ENCODE measurements around the gene CDK5RAP3.

CDK5RAP3 gene

GRCh38 chr17:47989700-47990099 lies 18.8 kb downstream of the CDK5RAP3 start:
- no peak overlapping the region for H3K4me3 ChIP-seq (ENCODE audit: control insufficient read depth, low read depth, low read length)
- no peak for DNase-seq (ENCODE audit: low read depth)
- TF ChIP-seq, protein P1, sequence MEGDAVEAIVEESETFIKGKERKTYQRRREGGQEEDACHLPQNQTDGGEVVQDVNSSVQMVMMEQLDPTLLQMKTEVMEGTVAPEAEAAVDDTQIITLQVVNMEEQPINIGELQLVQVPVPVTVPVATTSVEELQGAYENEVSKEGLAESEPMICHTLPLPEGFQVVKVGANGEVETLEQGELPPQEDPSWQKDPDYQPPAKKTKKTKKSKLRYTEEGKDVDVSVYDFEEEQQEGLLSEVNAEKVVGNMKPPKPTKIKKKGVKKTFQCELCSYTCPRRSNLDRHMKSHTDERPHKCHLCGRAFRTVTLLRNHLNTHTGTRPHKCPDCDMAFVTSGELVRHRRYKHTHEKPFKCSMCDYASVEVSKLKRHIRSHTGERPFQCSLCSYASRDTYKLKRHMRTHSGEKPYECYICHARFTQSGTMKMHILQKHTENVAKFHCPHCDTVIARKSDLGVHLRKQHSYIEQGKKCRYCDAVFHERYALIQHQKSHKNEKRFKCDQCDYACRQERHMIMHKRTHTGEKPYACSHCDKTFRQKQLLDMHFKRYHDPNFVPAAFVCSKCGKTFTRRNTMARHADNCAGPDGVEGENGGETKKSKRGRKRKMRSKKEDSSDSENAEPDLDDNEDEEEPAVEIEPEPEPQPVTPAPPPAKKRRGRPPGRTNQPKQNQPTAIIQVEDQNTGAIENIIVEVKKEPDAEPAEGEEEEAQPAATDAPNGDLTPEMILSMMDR (IDR thresholded peaks at IDR 0.05; ENCODE audit: control insufficient read depth, insufficient read depth, low read depth, low read length, missing control alignments), result no peak

DNA sequence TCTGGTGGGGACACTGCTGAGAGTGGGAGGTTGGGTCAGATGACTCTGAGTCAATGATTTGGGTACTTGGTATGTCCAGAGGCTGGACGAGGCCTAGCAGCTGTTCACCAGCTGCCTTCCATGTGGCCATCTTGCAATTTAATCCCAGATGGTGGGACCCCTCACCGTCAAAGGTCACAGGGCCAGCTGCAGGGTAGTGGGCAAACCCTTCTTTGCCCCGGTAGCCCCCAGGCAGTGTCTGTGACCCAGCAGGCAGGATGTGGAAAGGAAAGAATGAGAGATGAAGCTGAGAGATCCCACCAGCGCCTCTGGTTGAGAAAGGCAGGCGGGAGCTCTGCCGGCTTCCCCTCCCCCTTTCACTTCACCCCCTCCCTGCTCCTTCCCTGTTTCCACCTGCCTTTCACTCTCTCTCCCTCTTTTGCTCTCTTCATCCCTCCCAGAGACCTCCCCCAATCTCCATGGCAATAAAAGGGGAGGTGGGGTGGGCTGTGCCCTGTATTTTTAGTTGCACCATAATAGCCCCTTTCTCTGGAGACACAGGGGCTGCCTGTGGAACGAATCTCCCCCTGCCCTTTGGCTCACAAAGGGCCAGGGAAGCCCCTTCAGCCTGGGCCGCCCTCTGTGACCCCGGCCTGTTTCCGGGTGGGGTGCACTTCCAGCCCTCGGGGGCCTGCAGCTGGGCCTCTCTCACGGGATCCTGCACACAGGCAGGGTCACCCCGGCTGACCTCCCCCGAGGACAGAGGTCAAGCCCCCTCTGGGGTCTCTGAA lies 20.2 kb downstream of the CDK5RAP3 start:
- TF ChIP-seq, protein P1 (IDR thresholded peaks at IDR 0.05; ENCODE audit: control insufficient read depth, insufficient read depth, low read depth, low read length, missing control alignments), result no peak
- DNase-seq (ENCODE audit: low read depth), result no peak
- H3K4me3 ChIP-seq (ENCODE audit: control insufficient read depth, low read depth, low read length), result no peak overlapping the region

- no peak for DNase-seq (ENCODE audit: low read depth)
- no peak overlapping the region for H3K4me3 ChIP-seq (ENCODE audit: control insufficient read depth, low read depth, low read length)
- TF ChIP-seq, protein P1 (IDR thresholded peaks at IDR 0.05; ENCODE audit: control insufficient read depth, insufficient read depth, low read depth, low read length, missing control alignments), result no peak
These were observed 21.3 kb downstream of the CDK5RAP3 start for GRCh38 chr17:47992216-47992615.

- TF ChIP-seq, protein P1 (IDR thresholded peaks at IDR 0.05; ENCODE audit: control insufficient read depth, insufficient read depth, low read depth, low read length, missing control alignments), result no peak
- no peak for DNase-seq (ENCODE audit: low read depth)
- no peak overlapping the region for H3K4me3 ChIP-seq (ENCODE audit: control insufficient read depth, low read depth, low read length)
These were observed 22.2 kb downstream of the CDK5RAP3 start for GRCh38 chr17:47993031-47993564.

DNA sequence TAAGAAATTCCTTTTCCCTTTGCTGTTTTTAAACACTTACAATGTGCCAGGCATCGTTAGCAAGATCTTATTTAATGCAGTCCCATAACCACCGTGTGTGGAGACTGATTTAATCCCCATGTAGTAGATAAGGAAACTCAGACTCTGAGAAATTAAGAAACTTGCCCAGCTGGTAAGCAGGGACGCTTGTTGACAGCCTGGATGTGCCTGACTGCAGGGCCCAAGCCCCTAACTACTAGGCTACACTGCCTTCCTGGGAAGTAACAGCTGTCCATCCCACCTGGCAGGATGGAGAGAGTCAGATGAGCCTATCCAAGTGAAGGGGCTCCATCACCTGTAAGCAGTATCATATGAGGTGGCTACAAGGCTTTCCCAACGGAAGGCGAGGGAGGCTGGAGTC lies 23.1 kb downstream of the CDK5RAP3 start:
- no peak for DNase-seq (ENCODE audit: low read depth)
- TF ChIP-seq, protein P1 (IDR thresholded peaks at IDR 0.05; ENCODE audit: control insufficient read depth, insufficient read depth, low read depth, low read length, missing control alignments), result no peak
- no peak overlapping the region for H3K4me3 ChIP-seq (ENCODE audit: control insufficient read depth, low read depth, low read length)

DNA sequence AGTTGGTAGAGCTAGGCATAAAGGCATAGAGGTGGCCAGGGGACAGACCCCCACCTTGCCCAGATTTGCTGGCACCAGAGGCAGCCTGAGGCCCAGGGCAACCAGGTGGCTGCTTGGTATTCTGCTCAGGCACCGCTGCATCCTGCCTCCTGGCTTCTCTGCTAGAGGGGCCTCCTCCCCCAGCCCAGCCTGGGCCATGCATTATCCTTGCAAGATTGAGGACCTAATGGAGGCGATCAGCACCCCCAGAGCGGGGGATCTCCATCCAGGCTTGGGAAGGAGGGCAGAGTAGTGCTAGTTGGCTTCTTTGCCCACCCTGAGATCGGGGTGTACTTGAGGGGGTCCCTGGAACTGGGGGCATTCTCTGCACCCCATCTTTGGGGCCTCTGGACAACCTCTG lies 23.8 kb downstream of the CDK5RAP3 start:
- TF ChIP-seq, protein P1 (IDR thresholded peaks at IDR 0.05; ENCODE audit: control insufficient read depth, insufficient read depth, low read depth, low read length, missing control alignments), result no peak
- no peak for DNase-seq (ENCODE audit: low read depth)
- H3K4me3 ChIP-seq (ENCODE audit: control insufficient read depth, low read depth, low read length), result no peak overlapping the region
